Testis (tissue), 3 donors: Measurements from ENCODE around the gene SLC8B1. TPM values are rescaled to one million over a fixed set of nuclear protein-coding genes. Genes with fewer than 3 reads are reported as not detected.

Experiments
- DNase-seq: peaks from one replicate; pipeline ENCODE4 v3.0.0-alpha.2; 2019
- H3K27ac ChIP-seq, 2 donors: fragments of 200-600 bp; sonication (generic); one replicate each; pipeline ENCODE4 v1.5.1; 2019
- H3K27me3 ChIP-seq: fragments of 200-600 bp; sonication (generic); one replicate; pipeline ENCODE4 v1.5.1; 2019
- H3K36me3 ChIP-seq: fragments of 200-600 bp; sonication (generic); one replicate; pipeline ENCODE4 v1.5.1; 2017; ENCODE audit warnings: low read depth; ENCODE audit errors: missing control alignments
- H3K4me1 ChIP-seq: fragments of 200-600 bp; sonication (generic); one replicate; pipeline ENCODE4 v1.5.1; 2019
- H3K4me3 ChIP-seq, 2 donors: fragments of 200-600 bp; sonication (generic); one replicate each; pipeline ENCODE4 v1.5.1; 2017 to 2019
- H3K9me3 ChIP-seq: fragments of 200-600 bp; sonication (generic); one replicate; pipeline ENCODE4 v1.5.1; 2017
- POLR2A ChIP-seq: fragments of 450-650 bp; IDR thresholded peaks from one replicate; pipeline ENCODE4 v1.6.1; 2017; ENCODE audit warnings: antibody characterized with exemption, mild to moderate bottlenecking, moderate library complexity
- WGBS, 2 donors: methylation state at CpG; one replicate each; pipeline ENCODE4 v1.1.5; 2018; 5-methylcytosine and 5-hydroxymethylcytosine counted together
- intact Hi-C: fragments of 100-400 bp; cut with DNase I; formaldehyde crosslinking; loops from one replicate; pipeline ENCODE4 v1.15.1; 2023; ENCODE audit warnings: low total_unique reads
- microRNA-seq, 2 donors: library from miRNA; unstranded; fragments of <30 nt; microRNA quantifications; one replicate each; pipeline ENCODE4, GENCODE V29; 2016; ENCODE audit warnings: borderline number of aligned reads in 2 of 2, borderline replicate concordance in 1 of 2
- polyA plus RNA-seq: library from polyadenylated mRNA; stranded (reverse); fragments of 350-450 nt; fragmentation: Illumina TruSeq; extraction: RNeasy Lipid Tissue Mini Kit (QIAGEN cat#74804); gene quantifications from one replicate; pipeline ENCODE4 v1.2.3, GENCODE V29; 2014; ENCODE audit warnings: low read depth, low replicate concordance; ENCODE audit not compliant: insufficient read depth
- small RNA-seq, 2 donors: library from RNA; depleted of rRNA; stranded (forward); fragments of <200 nt; gene quantifications; one replicate each; pipeline ENCODE3, GENCODE V24; 2016
- total RNA-seq, 2 donors: library from RNA; depleted of rRNA; stranded (reverse); fragments of >200 nt; gene quantifications; one replicate each; pipeline ENCODE4 v1.2.3, GENCODE V29; 2016
- TF ChIP-seq, protein P1 (sequence below), 3 experiments: fragments of 450-650 bp in 2 of 3; fragments of 200-600 bp in 1 of 3; sonication (generic) in 1 of 3; IDR thresholded peaks; one replicate each; pipeline ENCODE4 v1.5.1; 2016 to 2019; ENCODE audit warnings: antibody characterized with exemption in 3 of 3, mild to moderate bottlenecking in 2 of 3, moderate library complexity in 1 of 3

SLC8B1 gene
- total and polyA plus RNA-seq, 3 donors from 2014 or later, result 41.2 to 88.3 (median 78.0) TPM

DNA sequence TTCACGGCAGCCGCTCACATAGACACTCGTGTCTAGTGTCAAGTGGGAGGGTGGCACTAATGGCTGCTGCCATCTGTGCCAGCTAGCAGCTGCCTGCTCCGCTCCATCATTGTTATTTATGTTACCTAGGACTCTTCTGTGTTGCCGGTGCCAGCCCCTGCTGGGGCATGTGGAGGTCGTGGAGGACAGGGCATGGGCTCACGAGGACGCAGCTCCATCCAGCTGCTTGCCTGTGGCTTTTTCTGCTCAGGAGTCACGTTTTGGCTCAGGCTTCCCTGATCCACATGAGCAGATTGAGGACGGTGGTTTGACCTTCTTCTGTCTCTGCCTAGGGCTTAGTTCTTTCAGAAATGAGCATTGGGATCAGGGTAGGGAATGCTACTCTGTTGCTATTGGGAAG lies 82.4 kb downstream of the SLC8B1 start:
- Histone ChIP-seq H3K9me3 (no peaks in the 10 kb centered on the region), H3K27me3 (no peaks in the 10 kb centered on the region), H3K4me1 (no peaks in the 10 kb centered on the region), H3K4me3 (no peak overlapping the region), H3K27ac (no peak overlapping the region), H3K36me3 (no peaks in the 10 kb centered on the region)
- DNase-seq, result no peak
- intact Hi-C loops, result no loop called here
- 64 to 72% methylated on average over 4 to 10 of the region's 10 CpGs for WGBS, 2 donors
- no peak for TF ChIP-seq POLR2A

DNA sequence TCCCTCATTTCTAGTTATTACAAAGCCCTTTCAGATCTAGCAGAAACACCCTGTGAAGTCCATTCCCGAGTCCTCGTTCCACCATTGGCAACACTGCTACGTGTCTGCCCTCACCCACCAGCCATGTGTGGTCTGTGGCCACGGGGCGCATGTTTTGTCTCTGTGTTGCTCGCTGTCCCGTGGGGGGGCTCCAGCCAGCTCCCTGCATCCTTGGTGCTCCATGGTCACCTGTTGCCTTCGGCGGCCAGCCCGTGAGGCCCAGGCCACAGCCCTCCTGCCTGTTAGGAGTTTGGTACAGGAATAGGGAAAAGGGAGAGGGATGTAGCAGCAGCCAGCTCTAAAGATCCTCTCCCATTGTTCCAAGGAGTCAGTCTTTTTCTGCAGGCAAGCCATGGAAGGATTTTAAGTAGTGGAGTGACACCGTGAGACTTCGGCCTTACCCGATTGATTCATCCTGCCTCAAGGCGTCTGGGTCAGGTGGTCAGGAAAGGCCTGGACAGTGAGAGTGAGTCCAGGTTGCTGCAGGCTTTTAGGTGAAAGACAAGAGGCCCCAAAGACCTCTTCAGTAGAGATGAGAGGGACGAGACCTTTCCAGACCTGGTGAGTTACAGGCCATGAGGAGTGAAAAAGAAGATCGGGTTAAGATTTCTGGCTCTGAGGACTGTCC lies 83.4 kb downstream of the SLC8B1 start:
- Histone ChIP-seq H3K4me3 (no peak overlapping the region), H3K4me1 (peaks cover 9% of the 10 kb centered on the region), H3K36me3 (no peaks in the 10 kb centered on the region), H3K27me3 (no peaks in the 10 kb centered on the region), H3K27ac (no peak overlapping the region), H3K9me3 (no peaks in the 10 kb centered on the region)
- 97 to 98% methylated on average over 15 to 16 of the region's 16 CpGs for WGBS, 2 donors
- intact Hi-C loops, result no loop called here
- TF ChIP-seq, protein P1, sequence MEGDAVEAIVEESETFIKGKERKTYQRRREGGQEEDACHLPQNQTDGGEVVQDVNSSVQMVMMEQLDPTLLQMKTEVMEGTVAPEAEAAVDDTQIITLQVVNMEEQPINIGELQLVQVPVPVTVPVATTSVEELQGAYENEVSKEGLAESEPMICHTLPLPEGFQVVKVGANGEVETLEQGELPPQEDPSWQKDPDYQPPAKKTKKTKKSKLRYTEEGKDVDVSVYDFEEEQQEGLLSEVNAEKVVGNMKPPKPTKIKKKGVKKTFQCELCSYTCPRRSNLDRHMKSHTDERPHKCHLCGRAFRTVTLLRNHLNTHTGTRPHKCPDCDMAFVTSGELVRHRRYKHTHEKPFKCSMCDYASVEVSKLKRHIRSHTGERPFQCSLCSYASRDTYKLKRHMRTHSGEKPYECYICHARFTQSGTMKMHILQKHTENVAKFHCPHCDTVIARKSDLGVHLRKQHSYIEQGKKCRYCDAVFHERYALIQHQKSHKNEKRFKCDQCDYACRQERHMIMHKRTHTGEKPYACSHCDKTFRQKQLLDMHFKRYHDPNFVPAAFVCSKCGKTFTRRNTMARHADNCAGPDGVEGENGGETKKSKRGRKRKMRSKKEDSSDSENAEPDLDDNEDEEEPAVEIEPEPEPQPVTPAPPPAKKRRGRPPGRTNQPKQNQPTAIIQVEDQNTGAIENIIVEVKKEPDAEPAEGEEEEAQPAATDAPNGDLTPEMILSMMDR (IDR thresholded peaks at IDR 0.05), result no peak
- TF ChIP-seq POLR2A, result no peak
- no peak for DNase-seq

DNA sequence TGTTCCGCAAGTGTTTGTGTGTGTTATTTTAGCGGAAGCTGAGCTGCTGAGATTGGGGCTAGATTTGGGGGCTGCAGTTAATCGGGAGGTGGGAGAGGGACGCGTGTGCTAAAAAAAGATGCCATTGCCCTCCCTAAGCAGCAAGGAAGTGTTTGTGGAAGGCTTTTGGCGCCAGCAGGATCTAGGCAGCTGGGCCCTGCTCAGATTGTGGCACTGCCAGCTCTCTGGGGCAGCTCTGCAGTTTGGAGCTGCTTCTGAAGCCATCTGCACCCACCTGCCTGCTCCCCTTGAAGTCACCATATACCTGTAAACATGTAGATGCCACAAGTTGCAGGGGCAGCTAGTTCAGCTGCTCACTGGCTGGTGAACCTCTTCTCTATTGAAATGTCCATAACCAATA lies 84.9 kb downstream of the SLC8B1 start:
- H3K36me3 ChIP-seq, result no peaks in the 10 kb centered on the region
- DNase-seq, result no peak
- intact Hi-C loops, result no loop called here
- TF ChIP-seq, protein P1 (IDR thresholded peaks at IDR 0.05), result no peak
- TF ChIP-seq POLR2A, result no peak
- H3K9me3 ChIP-seq, result no peaks in the 10 kb centered on the region
- peaks cover 22% of the 10 kb centered on the region for H3K4me1 ChIP-seq
- H3K27ac ChIP-seq, result no peak overlapping the region
- H3K4me3 ChIP-seq, result no peak overlapping the region
- WGBS, 2 donors, result 90 to 100% methylated on average over 2 to 6 of the region's 6 CpGs
- H3K27me3 ChIP-seq, result no peaks in the 10 kb centered on the region

DNA sequence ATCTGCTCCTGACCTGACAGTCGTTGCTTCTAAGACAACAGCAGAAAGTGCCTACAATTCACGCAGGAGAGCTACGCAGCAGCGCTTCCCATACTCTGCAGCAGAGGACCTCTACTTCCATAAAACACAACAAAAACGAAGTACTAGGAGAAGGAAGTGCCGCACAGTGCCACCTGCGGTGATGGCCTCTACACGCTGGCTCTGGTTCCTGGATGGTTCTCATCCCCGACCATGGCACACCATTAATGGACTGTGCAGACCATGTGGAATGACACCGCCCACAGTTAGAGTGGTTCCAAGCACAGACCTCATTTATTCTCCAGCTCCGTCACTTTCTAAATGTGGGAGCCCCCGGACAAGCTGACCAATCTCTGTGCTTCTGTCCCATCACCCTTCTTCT lies 85.4 kb downstream of the SLC8B1 start:
- no peak for TF ChIP-seq POLR2A
- TF ChIP-seq, protein P1 (IDR thresholded peaks at IDR 0.05), result no peak
- intact Hi-C loops, result no loop called here
- DNase-seq, result no peak
- no peaks in the 10 kb centered on the region for H3K9me3 ChIP-seq
- peaks cover 26% of the 10 kb centered on the region for H3K4me1 ChIP-seq
- no peaks in the 10 kb centered on the region for H3K27me3 ChIP-seq
- H3K36me3 ChIP-seq, result no peaks in the 10 kb centered on the region
- H3K27ac ChIP-seq, result no peak overlapping the region
- 90 to 93% methylated on average over 12 of the region's 12 CpGs for WGBS, 2 donors
- no peak overlapping the region for H3K4me3 ChIP-seq

DNA sequence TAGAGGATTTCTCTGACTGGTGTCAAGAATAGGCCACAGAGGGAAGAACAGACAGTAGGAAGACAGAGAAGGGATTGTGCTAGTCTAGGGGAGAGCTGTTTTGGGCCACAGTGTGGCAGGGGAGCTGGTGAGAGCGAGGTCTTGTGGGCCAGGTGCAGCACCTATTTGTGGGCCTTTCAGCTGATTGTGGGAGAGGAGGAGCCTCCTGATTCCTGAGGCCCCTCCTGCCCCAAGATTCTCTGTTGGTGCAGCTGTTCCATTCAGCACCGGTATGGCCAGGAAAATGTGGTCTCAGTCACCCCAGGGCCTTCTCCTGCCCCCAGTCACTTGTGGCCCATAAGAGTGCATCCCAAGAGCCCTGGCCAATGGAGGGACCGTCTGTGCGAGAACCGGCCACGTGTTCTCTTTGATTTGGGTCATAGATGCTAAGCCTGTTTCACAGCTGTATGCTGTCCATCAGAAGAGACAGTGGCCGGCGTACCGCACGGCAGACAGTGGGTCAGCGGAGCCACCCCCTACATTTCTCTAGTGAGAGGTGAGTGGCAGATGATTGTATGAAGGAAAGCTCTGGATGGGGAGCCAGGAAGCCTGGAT lies 86.0 kb downstream of the SLC8B1 start:
- no peak for DNase-seq
- no peaks in the 10 kb centered on the region for H3K9me3 ChIP-seq
- no peak overlapping the region for H3K27ac ChIP-seq
- intact Hi-C loops, result no loop called here
- no peaks in the 10 kb centered on the region for H3K27me3 ChIP-seq
- H3K36me3 ChIP-seq, result no peaks in the 10 kb centered on the region
- 92 to 93% methylated on average over 7 to 11 of the region's 11 CpGs for WGBS, 2 donors
- H3K4me3 ChIP-seq, result no peak overlapping the region
- TF ChIP-seq, protein P1 (IDR thresholded peaks at IDR 0.05), result no peak
- TF ChIP-seq POLR2A, result no peak
- peaks cover 33% of the 10 kb centered on the region for H3K4me1 ChIP-seq

Small RNAs within 50 kb of the gene (microRNA-seq; reads per million reads assigned to microRNA genes)
- 0 to 1.4 reads per million in 2 donors for gene MIR6762

Small RNAs within 50 kb of the gene (small RNA-seq; reads per million reads assigned to genes)
- gene MIR6762, result 0 to 0.27 reads per million in 2 donors

Other genes starting within 250 kb of the SLC8B1 start
- gene RASAL1, start 199.3 kb downstream of the SLC8B1 start, total RNA-seq, result 10 to 100 TPM; 18.2 to 20.1 TPM
- gene RASAL1, start 199.3 kb downstream of the SLC8B1 start, polyA plus RNA-seq, result 5.0 TPM
- gene CFAP73, start 185.4 kb downstream of the SLC8B1 start, total RNA-seq, result under 1 TPM in 1 of 2 donors, not detected in 1; 0.81 TPM
- gene CFAP73, start 185.4 kb downstream of the SLC8B1 start, polyA plus RNA-seq, result 1.2 TPM
- gene DDX54, start 149.6 kb downstream of the SLC8B1 start, total RNA-seq, result 10 to 100 TPM; 62.4 to 63.6 TPM
- gene DDX54, start 149.6 kb downstream of the SLC8B1 start, polyA plus RNA-seq, result 40.3 TPM
- 10 to 100 TPM; 20.9 to 22.1 TPM for gene RITA1, start 149.4 kb downstream of the SLC8B1 start, total RNA-seq
- gene RITA1, start 149.4 kb downstream of the SLC8B1 start, polyA plus RNA-seq, result 14.3 TPM
- gene TPCN1, start 113.6 kb downstream of the SLC8B1 start, total RNA-seq, result 10 to 100 TPM; 48.7 to 73.0 TPM
- gene TPCN1, start 113.6 kb downstream of the SLC8B1 start, polyA plus RNA-seq, result 33.4 TPM
- gene PLBD2, start 23.5 kb upstream of the SLC8B1 start, total RNA-seq, result 100 to 1,000 TPM; 120 to 126 TPM
- gene PLBD2, start 23.5 kb upstream of the SLC8B1 start, polyA plus RNA-seq, result 110 TPM
- gene SDS, start 68.8 kb upstream of the SLC8B1 start, total RNA-seq, result under 1 TPM in 1 of 2 donors, not detected in 1; 0.93 TPM
- 0.34 TPM for gene SDS, start 68.8 kb upstream of the SLC8B1 start, polyA plus RNA-seq
- 10 to 100 TPM; 15.9 to 25.2 TPM for gene SDSL, start 87.3 kb upstream of the SLC8B1 start, total RNA-seq
- gene SDSL, start 87.3 kb upstream of the SLC8B1 start, polyA plus RNA-seq, result 16.3 TPM
- gene LHX5, start 136.8 kb upstream of the SLC8B1 start, total RNA-seq, result under 1 TPM in 1 of 2 donors, not detected in 1; 0.12 TPM
- 0.11 TPM for gene LHX5, start 136.8 kb upstream of the SLC8B1 start, polyA plus RNA-seq